Measurements from ENCODE around the gene GPR68.
"Not testable (repeated sequence)": the region's sequence is repeated elsewhere in the genome, so short reads cannot be mapped to it uniquely, and the experiment has no call there.

GPR68 gene

DNA sequence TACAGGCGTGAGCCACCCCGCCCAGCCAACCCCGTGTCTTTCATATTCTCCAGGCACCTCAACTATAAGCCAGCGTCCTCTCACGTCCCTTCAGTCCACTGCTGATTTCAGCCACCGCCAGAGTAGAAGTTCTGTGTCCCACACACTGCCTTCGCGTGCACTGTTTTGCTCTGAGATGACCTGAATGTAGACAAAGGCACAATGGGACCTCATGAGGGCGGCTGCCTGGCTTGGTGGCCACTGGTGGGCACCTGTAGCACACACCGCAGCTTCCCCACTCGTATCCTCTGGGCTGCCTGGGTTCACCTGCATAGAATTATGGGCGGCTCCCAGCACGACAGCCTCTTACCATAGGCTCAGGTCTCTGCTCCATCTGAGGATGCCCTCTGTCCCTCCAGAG lies 57.2 kb downstream of the GPR68 start:
- no peak for DNase-seq

DNA sequence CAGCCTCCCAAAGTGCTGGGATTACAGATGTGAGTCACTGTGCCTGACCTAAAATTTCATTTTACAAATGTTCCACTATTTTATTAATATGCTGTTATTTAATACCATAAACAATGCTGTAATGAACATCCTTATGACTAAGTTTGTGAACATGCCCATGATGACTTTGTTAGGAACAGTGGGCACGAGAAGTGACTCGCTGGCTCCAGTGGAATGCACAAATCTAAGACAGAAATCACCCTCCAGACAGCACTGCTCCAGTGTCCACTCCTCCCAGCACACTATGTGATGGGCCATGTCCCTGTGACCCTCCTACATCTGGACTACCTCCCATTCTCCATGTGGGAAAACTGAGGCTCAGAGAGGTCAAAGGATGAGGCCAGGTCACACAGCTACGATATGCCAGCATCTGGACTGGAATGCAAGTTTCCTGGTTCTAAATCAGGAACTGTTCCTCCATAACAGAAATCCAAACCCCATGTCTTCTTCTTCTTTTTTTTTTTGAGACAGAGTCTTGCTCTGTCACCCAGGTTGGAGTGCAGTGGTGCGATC lies 57.9 kb downstream of the GPR68 start:
- no peak for DNase-seq

DNA sequence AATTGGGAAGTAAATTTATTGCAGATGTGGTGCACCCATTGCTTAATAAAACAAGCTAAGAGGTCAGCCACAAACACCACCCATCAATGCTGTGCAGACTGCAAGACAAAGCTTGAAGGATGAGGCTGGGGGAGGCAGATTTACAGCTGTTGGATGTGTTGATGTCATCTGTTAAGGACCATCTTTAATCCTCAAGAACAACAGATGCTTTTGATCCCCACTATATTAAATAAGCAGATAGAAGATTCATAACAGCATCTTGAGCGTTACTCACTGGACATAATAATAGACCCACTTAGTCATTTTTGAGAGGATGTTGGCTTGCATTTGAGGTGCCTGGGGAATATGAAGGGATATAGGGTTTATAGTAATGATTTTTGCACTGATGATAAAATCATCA lies 58.8 kb downstream of the GPR68 start:
- DNase-seq = no peak

GRCh38 chr14:91184559-91184958 lies 59.9 kb downstream of the GPR68 start:
- DNase-seq = no peak

DNA sequence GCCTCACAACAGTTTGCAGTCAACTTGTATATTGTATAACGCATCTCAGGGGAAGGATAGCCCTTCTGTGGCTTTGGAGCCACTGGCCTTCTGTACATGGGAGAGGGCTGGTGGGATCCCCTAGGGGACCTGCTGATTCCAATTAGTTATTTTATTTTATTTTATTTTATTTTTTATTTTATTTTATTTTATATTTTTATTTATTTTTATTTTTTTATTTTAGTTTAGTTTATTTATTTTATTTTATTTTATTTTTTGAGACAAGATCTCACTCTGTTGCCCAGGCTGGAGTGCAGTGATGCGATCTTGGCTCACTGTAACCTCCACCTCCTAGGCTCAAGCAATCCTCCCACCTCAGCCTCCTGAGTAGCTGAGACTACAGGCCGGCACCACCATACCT lies 61.8 kb downstream of the GPR68 start:
- DNase-seq = not testable (repeated sequence)

Measured in activated CD4-positive, alpha-beta T cell treated with anti-CD3 and anti-CD28 coated beads, Interleukin-2, amount 50 U/mL, for 4 hours (primary cell).